Measurements from ENCODE around the gene SLC35G4.

Gene SLC35G4

GRCh38 chr18:11572201-11572600 lies 37.2 kb upstream of the SLC35G4 start:
- TF ChIP-seq, protein P1, sequence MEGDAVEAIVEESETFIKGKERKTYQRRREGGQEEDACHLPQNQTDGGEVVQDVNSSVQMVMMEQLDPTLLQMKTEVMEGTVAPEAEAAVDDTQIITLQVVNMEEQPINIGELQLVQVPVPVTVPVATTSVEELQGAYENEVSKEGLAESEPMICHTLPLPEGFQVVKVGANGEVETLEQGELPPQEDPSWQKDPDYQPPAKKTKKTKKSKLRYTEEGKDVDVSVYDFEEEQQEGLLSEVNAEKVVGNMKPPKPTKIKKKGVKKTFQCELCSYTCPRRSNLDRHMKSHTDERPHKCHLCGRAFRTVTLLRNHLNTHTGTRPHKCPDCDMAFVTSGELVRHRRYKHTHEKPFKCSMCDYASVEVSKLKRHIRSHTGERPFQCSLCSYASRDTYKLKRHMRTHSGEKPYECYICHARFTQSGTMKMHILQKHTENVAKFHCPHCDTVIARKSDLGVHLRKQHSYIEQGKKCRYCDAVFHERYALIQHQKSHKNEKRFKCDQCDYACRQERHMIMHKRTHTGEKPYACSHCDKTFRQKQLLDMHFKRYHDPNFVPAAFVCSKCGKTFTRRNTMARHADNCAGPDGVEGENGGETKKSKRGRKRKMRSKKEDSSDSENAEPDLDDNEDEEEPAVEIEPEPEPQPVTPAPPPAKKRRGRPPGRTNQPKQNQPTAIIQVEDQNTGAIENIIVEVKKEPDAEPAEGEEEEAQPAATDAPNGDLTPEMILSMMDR (conservative IDR thresholded peaks at IDR 0.05; ENCODE audit: control insufficient read depth, insufficient read depth, low read depth, low read length): no peak
- no peak overlapping the region for H3K4me3 ChIP-seq (ENCODE audit: control insufficient read depth, low read depth, low read length)
- DNase-seq (ENCODE audit: low read depth): no peak

- no peak for DNase-seq (ENCODE audit: low read depth)
- H3K4me3 ChIP-seq (ENCODE audit: control insufficient read depth, low read depth, low read length): no peak overlapping the region
- TF ChIP-seq, protein P1 (conservative IDR thresholded peaks at IDR 0.05; ENCODE audit: control insufficient read depth, insufficient read depth, low read depth, low read length): no peak
Observed at GRCh38 chr18:11574545-11574944, 34.9 kb upstream of the SLC35G4 start.

GRCh38 chr18:11577271-11578112 lies 31.9 kb upstream of the SLC35G4 start:
- H3K4me3 ChIP-seq (ENCODE audit: control insufficient read depth, low read depth, low read length): no peak overlapping the region
- TF ChIP-seq, protein P1 (conservative IDR thresholded peaks at IDR 0.05; ENCODE audit: control insufficient read depth, insufficient read depth, low read depth, low read length): no peak
- no peak for DNase-seq (ENCODE audit: low read depth)

DNA sequence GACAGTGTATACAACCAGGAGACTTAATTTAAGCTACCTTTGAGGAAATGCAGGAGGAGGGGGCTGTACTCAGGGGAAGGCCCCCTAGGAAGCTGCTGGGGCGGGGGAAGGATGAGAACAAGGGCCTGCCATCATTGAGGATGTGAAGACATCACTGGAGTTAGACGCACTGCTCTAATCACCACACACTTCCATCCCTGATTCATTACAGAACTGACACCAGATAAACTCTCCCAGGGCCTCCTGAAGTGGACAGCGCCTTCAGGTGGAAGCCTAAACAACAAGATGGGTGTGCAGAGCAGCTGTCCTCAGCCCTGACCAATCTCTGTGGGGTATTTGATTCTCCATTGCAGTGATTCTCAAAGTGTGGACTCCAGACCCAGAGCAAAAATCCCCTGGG lies 30.6 kb upstream of the SLC35G4 start:
- H3K4me3 ChIP-seq (ENCODE audit: control insufficient read depth, low read depth, low read length): no peak overlapping the region
- no peak for DNase-seq (ENCODE audit: low read depth)
- TF ChIP-seq, protein P1 (conservative IDR thresholded peaks at IDR 0.05; ENCODE audit: control insufficient read depth, insufficient read depth, low read depth, low read length): no peak

- TF ChIP-seq, protein P1 (conservative IDR thresholded peaks at IDR 0.05; ENCODE audit: control insufficient read depth, insufficient read depth, low read depth, low read length): no peak
- no peak overlapping the region for H3K4me3 ChIP-seq (ENCODE audit: control insufficient read depth, low read depth, low read length)
- DNase-seq (ENCODE audit: low read depth): no peak
Observed at GRCh38 chr18:11579916-11580315, 29.5 kb upstream of the SLC35G4 start.

DNA sequence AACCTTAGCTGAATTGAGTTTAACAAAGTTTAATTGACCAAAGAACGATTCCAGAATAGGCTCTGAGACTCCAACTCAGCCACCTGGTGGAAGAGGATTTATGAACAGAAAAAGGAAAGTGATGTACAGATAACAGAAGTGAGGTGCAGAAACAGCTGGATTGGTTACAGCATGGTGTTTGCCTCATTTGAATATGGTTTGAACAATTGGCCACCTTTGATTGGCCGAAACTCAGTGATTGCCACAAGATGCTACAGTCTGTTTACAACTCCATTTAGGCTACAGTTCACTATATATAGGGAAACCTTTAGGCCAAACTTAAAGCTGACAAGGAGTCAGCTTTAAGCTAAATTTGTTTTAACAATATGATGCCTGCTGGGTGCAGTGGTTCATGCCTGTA lies 28.1 kb upstream of the SLC35G4 start:
- H3K4me3 ChIP-seq (ENCODE audit: control insufficient read depth, low read depth, low read length): no peak overlapping the region
- TF ChIP-seq, protein P1 (conservative IDR thresholded peaks at IDR 0.05; ENCODE audit: control insufficient read depth, insufficient read depth, low read depth, low read length): no peak
- no peak for DNase-seq (ENCODE audit: low read depth)

All from fibroblast of mammary gland (primary cell).